ENCODE data around the gene VEGFB.

Gene VEGFB

GRCh38 chr11:64263021-64263946 lies 28.9 kb downstream of the VEGFB start:
- DNase-seq, result peak; percentile 36

GRCh38 chr11:64263947-64264317 lies 29.5 kb downstream of the VEGFB start:
- no peak for DNase-seq

GRCh38 chr11:64264371-64264852 lies 30.0 kb downstream of the VEGFB start:
- DNase-seq, result no peak

- no peak for DNase-seq
These were observed 31.1 kb downstream of the VEGFB start for GRCh38 chr11:64265176-64266160.

- DNase-seq, result peak; percentile 22
These were observed 32.0 kb downstream of the VEGFB start for GRCh38 chr11:64266339-64266738.

GRCh38 chr11:64267207-64267945 lies 33.0 kb downstream of the VEGFB start:
- no peak for DNase-seq

GRCh38 chr11:64268025-64268892 lies 33.9 kb downstream of the VEGFB start:
- peak; percentile 44 for DNase-seq

- peak; percentile 49 for DNase-seq
These were observed 34.6 kb downstream of the VEGFB start for GRCh38 chr11:64268893-64269539.

GRCh38 chr11:64269540-64270220 lies 35.3 kb downstream of the VEGFB start:
- DNase-seq, result peak; percentile 100

GRCh38 chr11:64275031-64275800 lies 40.8 kb downstream of the VEGFB start:
- DNase-seq, result no peak

- DNase-seq, result no peak
These were observed 41.5 kb downstream of the VEGFB start for GRCh38 chr11:64275841-64276240.

- peak; percentile 78 for DNase-seq
These were observed 42.5 kb downstream of the VEGFB start for GRCh38 chr11:64276653-64277431.

- no peak for DNase-seq
These were observed 44.3 kb downstream of the VEGFB start for GRCh38 chr11:64278576-64279190.

- no peak for DNase-seq
These were observed 47.8 kb downstream of the VEGFB start for GRCh38 chr11:64281957-64282770.

GRCh38 chr11:64283092-64283491 lies 48.7 kb downstream of the VEGFB start:
- no peak for DNase-seq

- peak; percentile 92 for DNase-seq
These were observed 49.9 kb downstream of the VEGFB start, which contains the start of gene BAD for GRCh38 chr11:64284048-64284961. BAD (minus strand) TSS chr11:64284665; CDS start chr11:64284368, 297 bp downstream.

All from fibroblast of skin of back (primary cell).